SK-N-SH treated with all-trans-retinoic acid at 6 μM for 48 hours (cell line): ENCODE results near the gene TNS3.

Source experiments
- ATAC-seq: fragments of 200-7000 bp; cut with Tn5 transposase; 3 replicates; pipeline ENCODE4 v1.9.1; 2020; ENCODE audit warnings: mild to moderate bottlenecking, moderate library complexity
- ARNTL ChIP-seq: fragments of 450-650 bp; formaldehyde crosslinking; IDR thresholded peaks from 2 replicates; pipeline ENCODE4 v1.5.0; 2020; ENCODE audit warnings: low read depth, mild to moderate bottlenecking, moderate library complexity, borderline replicate concordance
- BACH2 ChIP-seq: fragments of 250-450 bp; sonication (Bioruptor Pico); IDR thresholded peaks from 2 replicates; pipeline ENCODE4 v1.9.0; 2021; ENCODE audit warnings: mild to moderate bottlenecking, borderline replicate concordance
- CSDC2 ChIP-seq: fragments of 250-450 bp; sonication (Bioruptor Pico); IDR thresholded peaks from 2 replicates; pipeline ENCODE4 v1.5.0; 2020; ENCODE audit warnings: mild to moderate bottlenecking, moderate library complexity
- GLIS3 ChIP-seq: fragments of 250-450 bp; sonication (Bioruptor Pico); IDR thresholded peaks from 2 replicates; pipeline ENCODE4 v1.5.0; 2020; ENCODE audit warnings: mild to moderate bottlenecking, moderate library complexity
- ISL1 ChIP-seq: fragments of 250-450 bp; sonication (Bioruptor Pico); IDR thresholded peaks from 2 replicates; pipeline ENCODE4 v2.1.2; 2022; ENCODE audit warnings: mild to moderate bottlenecking, moderate library complexity
- OSR1 ChIP-seq: fragments of 250-450 bp; sonication (Bioruptor Pico); IDR thresholded peaks from 2 replicates; pipeline ENCODE4 v1.8.0; 2022; ENCODE audit warnings: moderate library complexity, mild to moderate bottlenecking, inconsistent platforms
- PPARA ChIP-seq: fragments of 250-450 bp; sonication (Bioruptor Pico); IDR thresholded peaks from 2 replicates; pipeline ENCODE4 v1.5.0; 2020; ENCODE audit warnings: mild to moderate bottlenecking, borderline replicate concordance
- RARB ChIP-seq: fragments of 250-450 bp; sonication (Bioruptor Pico); IDR thresholded peaks from 2 replicates; pipeline ENCODE4 v1.8.0; 2021; ENCODE audit warnings: mild to moderate bottlenecking, moderate library complexity
- SNAI2 ChIP-seq: fragments of 250-450 bp; sonication (Bioruptor Pico); IDR thresholded peaks from 2 replicates; pipeline ENCODE4 v1.5.0; 2020; ENCODE audit warnings: mild to moderate bottlenecking, moderate library complexity
- TCF4 ChIP-seq: fragments of 250-450 bp; sonication (Bioruptor Pico); IDR thresholded peaks from 2 replicates; pipeline ENCODE4 v1.8.0; 2021; ENCODE audit warnings: mild to moderate bottlenecking, moderate library complexity, borderline replicate concordance
- TOX ChIP-seq: fragments of 250-450 bp; sonication (Bioruptor Pico); IDR thresholded peaks from 2 replicates; pipeline ENCODE4 v1.8.0; 2021; ENCODE audit warnings: mild to moderate bottlenecking, moderate library complexity, borderline replicate concordance
- TSHZ2 ChIP-seq: fragments of 250-450 bp; sonication (Bioruptor Pico); IDR thresholded peaks from 2 replicates; pipeline ENCODE4 v1.5.0; 2020; ENCODE audit warnings: mild to moderate bottlenecking, moderate library complexity
- ZFP3 ChIP-seq: fragments of 250-450 bp; sonication (Bioruptor Pico); IDR thresholded peaks from 2 replicates; pipeline ENCODE4 v1.5.0; 2020; ENCODE audit warnings: mild to moderate bottlenecking, moderate library complexity
- ZNF565 ChIP-seq: fragments of 450-650 bp; formaldehyde crosslinking; conservative IDR thresholded peaks from 2 replicates; pipeline ENCODE4 v1.5.0; 2020; ENCODE audit warnings: low read depth, mild to moderate bottlenecking, moderate library complexity
- ZNF70 ChIP-seq: fragments of 450-650 bp; formaldehyde crosslinking; IDR thresholded peaks from 2 replicates; pipeline ENCODE4 v1.5.0; 2020; ENCODE audit warnings: mild to moderate bottlenecking, moderate library complexity
- ZNF8 ChIP-seq: fragments of 450-650 bp; formaldehyde crosslinking; IDR thresholded peaks from 2 replicates; pipeline ENCODE4 v1.5.0; 2020; ENCODE audit warnings: mild to moderate bottlenecking, moderate library complexity
- TF ChIP-seq, protein P1 (sequence below): fragments of 250-450 bp; sonication (Bioruptor Pico); IDR thresholded peaks from 2 replicates; pipeline ENCODE4 v1.8.0; 2021; ENCODE audit warnings: low read depth, mild to moderate bottlenecking, moderate library complexity, borderline replicate concordance
- TF ChIP-seq, protein P2 (sequence below): fragments of 250-450 bp; sonication (Bioruptor Pico); IDR thresholded peaks from 2 replicates; pipeline ENCODE4 v1.8.0; 2020; ENCODE audit warnings: mild to moderate bottlenecking, moderate library complexity, borderline replicate concordance
- TF ChIP-seq, protein P3 (sequence below): fragments of 250-450 bp; sonication (Bioruptor Pico); IDR thresholded peaks from 2 replicates; pipeline ENCODE4 v1.5.1; 2021; ENCODE audit warnings: mild to moderate bottlenecking, moderate library complexity
- TF ChIP-seq, protein P4 (sequence below): fragments of 250-450 bp; sonication (Bioruptor Pico); IDR thresholded peaks from 2 replicates; pipeline ENCODE4 v1.5.1; 2020; ENCODE audit warnings: low read depth, mild to moderate bottlenecking, moderate library complexity

TNS3 gene

DNA sequence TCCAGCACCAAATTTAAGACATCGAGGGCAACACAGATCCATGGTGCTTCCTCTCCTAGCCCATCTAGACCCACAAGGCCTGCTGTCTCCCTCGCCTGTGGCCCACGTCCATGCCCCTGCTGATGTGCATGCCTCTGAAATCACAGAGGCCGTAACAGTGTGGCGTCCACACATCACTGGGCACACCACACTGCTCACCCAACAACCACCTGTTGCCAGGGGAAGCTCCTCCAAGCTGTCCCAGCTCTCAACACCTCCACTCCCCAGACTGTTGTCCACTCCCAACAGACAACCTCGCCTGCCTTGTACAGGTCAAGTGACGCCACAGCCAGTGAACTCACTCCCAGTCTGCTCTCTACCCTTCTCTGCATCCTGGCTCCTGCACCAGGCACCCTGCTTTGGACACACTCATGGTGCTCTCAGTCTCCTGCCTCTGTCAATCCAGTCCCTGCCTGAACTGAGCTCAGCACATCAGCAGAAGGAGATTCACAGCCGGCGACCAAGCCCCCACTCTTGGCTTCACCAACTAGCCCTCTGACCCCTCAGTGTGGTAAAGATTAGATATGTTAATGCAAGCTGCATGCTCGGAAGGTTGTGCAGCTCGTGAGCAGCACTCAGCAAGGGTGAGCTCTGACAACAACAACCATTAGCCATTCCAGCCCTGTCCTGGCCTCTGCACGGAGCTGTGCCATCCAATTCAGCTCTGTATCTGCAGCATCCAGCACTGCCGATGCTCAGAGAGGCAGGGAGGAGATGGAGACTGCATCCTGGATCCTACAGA lies 197.0 kb downstream of the TNS3 start (continued):
- TF ChIP-seq, protein P1, sequence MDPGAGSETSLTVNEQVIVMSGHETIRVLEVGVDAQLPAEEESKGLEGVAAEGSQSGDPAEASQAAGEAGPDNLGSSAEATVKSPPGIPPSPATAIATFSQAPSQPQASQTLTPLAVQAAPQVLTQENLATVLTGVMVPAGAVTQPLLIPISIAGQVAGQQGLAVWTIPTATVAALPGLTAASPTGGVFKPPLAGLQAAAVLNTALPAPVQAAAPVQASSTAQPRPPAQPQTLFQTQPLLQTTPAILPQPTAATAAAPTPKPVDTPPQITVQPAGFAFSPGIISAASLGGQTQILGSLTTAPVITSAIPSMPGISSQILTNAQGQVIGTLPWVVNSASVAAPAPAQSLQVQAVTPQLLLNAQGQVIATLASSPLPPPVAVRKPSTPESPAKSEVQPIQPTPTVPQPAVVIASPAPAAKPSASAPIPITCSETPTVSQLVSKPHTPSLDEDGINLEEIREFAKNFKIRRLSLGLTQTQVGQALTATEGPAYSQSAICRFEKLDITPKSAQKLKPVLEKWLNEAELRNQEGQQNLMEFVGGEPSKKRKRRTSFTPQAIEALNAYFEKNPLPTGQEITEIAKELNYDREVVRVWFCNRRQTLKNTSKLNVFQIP (CRISPR knock-in tag): no peak
- TF ChIP-seq BACH2 (no peak), ZNF565 (CRISPR knock-in tag) (no peak), GLIS3 (CRISPR knock-in tag) (no peak), TCF4 (CRISPR knock-in tag) (no peak)
- TF ChIP-seq, all 23 proteins: peak for 0

DNA sequence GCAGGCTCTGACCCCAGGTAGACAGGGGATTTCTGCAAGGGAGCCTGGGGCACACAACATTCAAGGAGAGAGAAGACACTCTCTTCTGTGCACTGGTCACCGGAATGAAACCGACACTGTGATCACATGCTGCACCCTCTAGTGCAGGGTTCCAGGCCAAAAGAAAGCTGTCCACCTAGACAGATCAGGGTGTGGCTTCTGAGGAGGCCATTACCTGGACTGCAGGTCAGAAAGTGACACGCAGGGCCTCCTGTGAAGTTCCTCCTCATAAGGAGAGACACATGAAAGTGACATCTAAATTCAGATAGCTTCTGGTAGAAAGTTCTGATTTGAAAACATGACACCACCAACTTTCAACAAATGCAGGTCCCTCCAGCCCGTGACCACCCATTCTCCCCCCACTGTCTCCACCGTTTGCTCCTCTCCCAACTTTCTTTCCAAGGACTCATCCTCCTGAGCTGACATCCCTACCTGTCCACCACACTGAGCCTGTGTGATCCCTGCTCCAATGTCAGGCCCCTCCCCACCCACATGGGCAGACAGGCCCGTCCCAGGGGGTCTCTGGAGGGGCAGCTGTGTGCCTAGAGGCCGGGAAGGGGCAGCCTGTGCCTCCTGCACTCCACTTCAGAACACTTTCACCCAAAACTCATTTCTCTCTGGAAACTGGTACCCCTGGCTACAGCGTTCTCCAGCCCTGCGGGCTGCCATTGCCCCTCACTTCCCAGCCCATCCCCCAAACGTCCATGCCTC lies 198.0 kb downstream of the TNS3 start:
- no peak for TF ChIP-seq ISL1 (CRISPR knock-in tag)
- no peak for TF ChIP-seq TCF4 (CRISPR knock-in tag)
- no peak for TF ChIP-seq ARNTL (CRISPR knock-in tag)
- no peak for TF ChIP-seq CSDC2 (CRISPR knock-in tag)
- TF ChIP-seq, protein P2, sequence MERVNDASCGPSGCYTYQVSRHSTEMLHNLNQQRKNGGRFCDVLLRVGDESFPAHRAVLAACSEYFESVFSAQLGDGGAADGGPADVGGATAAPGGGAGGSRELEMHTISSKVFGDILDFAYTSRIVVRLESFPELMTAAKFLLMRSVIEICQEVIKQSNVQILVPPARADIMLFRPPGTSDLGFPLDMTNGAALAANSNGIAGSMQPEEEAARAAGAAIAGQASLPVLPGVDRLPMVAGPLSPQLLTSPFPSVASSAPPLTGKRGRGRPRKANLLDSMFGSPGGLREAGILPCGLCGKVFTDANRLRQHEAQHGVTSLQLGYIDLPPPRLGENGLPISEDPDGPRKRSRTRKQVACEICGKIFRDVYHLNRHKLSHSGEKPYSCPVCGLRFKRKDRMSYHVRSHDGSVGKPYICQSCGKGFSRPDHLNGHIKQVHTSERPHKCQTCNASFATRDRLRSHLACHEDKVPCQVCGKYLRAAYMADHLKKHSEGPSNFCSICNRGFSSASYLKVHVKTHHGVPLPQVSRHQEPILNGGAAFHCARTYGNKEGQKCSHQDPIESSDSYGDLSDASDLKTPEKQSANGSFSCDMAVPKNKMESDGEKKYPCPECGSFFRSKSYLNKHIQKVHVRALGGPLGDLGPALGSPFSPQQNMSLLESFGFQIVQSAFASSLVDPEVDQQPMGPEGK: no peak
- no peak for TF ChIP-seq SNAI2 (CRISPR knock-in tag)
- TF ChIP-seq, protein P1 (CRISPR knock-in tag): no peak
- no peak for TF ChIP-seq ZNF70 (CRISPR knock-in tag)
- no peak for TF ChIP-seq RARB (CRISPR knock-in tag)
- TF ChIP-seq GLIS3 (CRISPR knock-in tag): no peak
- TF ChIP-seq ZFP3: no peak
- TF ChIP-seq, protein P3, sequence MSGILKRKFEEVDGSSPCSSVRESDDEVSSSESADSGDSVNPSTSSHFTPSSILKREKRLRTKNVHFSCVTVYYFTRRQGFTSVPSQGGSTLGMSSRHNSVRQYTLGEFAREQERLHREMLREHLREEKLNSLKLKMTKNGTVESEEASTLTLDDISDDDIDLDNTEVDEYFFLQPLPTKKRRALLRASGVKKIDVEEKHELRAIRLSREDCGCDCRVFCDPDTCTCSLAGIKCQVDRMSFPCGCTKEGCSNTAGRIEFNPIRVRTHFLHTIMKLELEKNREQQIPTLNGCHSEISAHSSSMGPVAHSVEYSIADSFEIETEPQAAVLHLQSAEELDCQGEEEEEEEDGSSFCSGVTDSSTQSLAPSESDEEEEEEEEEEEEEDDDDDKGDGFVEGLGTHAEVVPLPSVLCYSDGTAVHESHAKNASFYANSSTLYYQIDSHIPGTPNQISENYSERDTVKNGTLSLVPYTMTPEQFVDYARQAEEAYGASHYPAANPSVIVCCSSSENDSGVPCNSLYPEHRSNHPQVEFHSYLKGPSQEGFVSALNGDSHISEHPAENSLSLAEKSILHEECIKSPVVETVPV (CRISPR knock-in tag): no peak
- no peak for TF ChIP-seq ZNF8 (CRISPR knock-in tag)
- no peak for TF ChIP-seq TSHZ2 (CRISPR knock-in tag)
- no peak for TF ChIP-seq BACH2
- no peak for ATAC-seq

- ATAC-seq: no peak
- no peak for TF ChIP-seq TCF4 (CRISPR knock-in tag)
- no peak for TF ChIP-seq ZNF565 (CRISPR knock-in tag)
- TF ChIP-seq, protein P1 (CRISPR knock-in tag): no peak
- TF ChIP-seq OSR1 (CRISPR knock-in tag): no peak
- no peak for TF ChIP-seq CSDC2 (CRISPR knock-in tag)
- TF ChIP-seq, protein P2: no peak
- no peak for TF ChIP-seq TOX (CRISPR knock-in tag)
- no peak for TF ChIP-seq SNAI2 (CRISPR knock-in tag)
- no peak for TF ChIP-seq ZFP3
- no peak for TF ChIP-seq PPARA (CRISPR knock-in tag)
- TF ChIP-seq, protein P4, sequence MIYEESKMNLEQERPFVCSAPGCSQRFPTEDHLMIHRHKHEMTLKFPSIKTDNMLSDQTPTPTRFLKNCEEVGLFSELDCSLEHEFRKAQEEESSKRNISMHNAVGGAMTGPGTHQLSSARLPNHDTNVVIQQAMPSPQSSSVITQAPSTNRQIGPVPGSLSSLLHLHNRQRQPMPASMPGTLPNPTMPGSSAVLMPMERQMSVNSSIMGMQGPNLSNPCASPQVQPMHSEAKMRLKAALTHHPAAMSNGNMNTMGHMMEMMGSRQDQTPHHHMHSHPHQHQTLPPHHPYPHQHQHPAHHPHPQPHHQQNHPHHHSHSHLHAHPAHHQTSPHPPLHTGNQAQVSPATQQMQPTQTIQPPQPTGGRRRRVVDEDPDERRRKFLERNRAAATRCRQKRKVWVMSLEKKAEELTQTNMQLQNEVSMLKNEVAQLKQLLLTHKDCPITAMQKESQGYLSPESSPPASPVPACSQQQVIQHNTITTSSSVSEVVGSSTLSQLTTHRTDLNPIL: no peak
Observed at GRCh38 chr7:47383072-47383471, 198.8 kb downstream of the TNS3 start.
